Endothelial cell of umbilical vein (primary cell): Measurements from ENCODE around the gene C14orf180.

Experiments used
- CTCF ChIP-seq, 2 donors: IDR thresholded peaks; 1 replicate in 1 of 2; 2 replicates in 1 of 2; pipeline ENCODE4 v1.5.1; 2011; ENCODE audit warnings: low read length in 2 of 2, mild to moderate bottlenecking in 2 of 2, moderate library complexity in 2 of 2, control low read depth in 1 of 2, inconsistent platforms in 1 of 2, low read depth in 1 of 2; ENCODE audit not compliant: insufficient read depth in 1 of 2; ENCODE audit errors: extremely low read depth in 1 of 2
- EZH2 ChIP-seq: IDR thresholded peaks from 2 replicates; pipeline ENCODE4 v1.6.1; 2012; ENCODE audit warnings: borderline replicate concordance, low read depth, mild to moderate bottlenecking, moderate library complexity, low read length, inconsistent platforms; ENCODE audit not compliant: severe bottlenecking
- JUN ChIP-seq: IDR thresholded peaks from 2 replicates; pipeline ENCODE4 v1.6.1; 2011; ENCODE audit warnings: borderline replicate concordance, low read depth; ENCODE audit not compliant: insufficient read length, insufficient read depth
- MAX ChIP-seq: IDR thresholded peaks from 2 replicates; pipeline ENCODE4 v1.6.1; 2011; ENCODE audit not compliant: insufficient read depth, insufficient read length
- POLR2A ChIP-seq: IDR thresholded peaks from 2 replicates; pipeline ENCODE4 v1.6.1; 2012; ENCODE audit warnings: low read depth, mild to moderate bottlenecking, control low read depth, low read length

GRCh38 chr14:104614126-104614812 lies 34.7 kb downstream of the C14orf180 start:
- TF ChIP-seq CTCF (IDR thresholded peaks at IDR 0.05; ENCODE audit: extremely low read depth in 1 of 2, insufficient read depth in 1 of 2, low read depth in 1 of 2, low read length in 2 of 2): no peak
- no peak for TF ChIP-seq POLR2A
- no peak for TF ChIP-seq MAX
- TF ChIP-seq EZH2: no peak
- no peak for TF ChIP-seq JUN
